ENCODE data around the gene MYPN.
"Not testable (repeated sequence)": the region's sequence is repeated elsewhere in the genome, so short reads cannot be mapped to it uniquely, and the experiment has no call there.

MYPN gene

DNA sequence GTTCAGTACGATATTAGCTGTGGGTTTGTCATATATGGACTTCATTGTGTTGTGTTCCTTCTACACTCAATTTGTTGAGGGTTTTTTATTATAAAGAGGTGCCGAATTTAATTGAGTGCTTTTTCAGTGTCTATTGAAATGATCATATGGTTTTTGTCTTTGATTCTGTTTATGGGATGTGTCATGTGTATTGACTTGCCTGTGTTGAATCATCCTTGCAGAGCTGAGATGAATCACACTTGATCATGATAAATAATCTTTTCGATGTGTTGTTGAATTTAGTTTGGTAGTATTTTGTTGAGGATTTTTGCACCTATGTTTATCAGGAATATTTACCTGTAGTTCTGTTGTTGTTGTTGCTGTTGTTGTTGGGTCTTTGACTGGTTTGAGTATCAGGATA, 82.8 kb downstream of the MYPN start:
- TF ChIP-seq, protein P1, sequence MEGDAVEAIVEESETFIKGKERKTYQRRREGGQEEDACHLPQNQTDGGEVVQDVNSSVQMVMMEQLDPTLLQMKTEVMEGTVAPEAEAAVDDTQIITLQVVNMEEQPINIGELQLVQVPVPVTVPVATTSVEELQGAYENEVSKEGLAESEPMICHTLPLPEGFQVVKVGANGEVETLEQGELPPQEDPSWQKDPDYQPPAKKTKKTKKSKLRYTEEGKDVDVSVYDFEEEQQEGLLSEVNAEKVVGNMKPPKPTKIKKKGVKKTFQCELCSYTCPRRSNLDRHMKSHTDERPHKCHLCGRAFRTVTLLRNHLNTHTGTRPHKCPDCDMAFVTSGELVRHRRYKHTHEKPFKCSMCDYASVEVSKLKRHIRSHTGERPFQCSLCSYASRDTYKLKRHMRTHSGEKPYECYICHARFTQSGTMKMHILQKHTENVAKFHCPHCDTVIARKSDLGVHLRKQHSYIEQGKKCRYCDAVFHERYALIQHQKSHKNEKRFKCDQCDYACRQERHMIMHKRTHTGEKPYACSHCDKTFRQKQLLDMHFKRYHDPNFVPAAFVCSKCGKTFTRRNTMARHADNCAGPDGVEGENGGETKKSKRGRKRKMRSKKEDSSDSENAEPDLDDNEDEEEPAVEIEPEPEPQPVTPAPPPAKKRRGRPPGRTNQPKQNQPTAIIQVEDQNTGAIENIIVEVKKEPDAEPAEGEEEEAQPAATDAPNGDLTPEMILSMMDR (IDR thresholded peaks at IDR 0.05; ENCODE audit: low read depth, low read length): no peak
- TF ChIP-seq POLR2A (IDR thresholded peaks at IDR 0.05; ENCODE audit: extremely low read depth, insufficient read length) (no peak), MYC (IDR thresholded peaks at IDR 0.05; ENCODE audit: low read depth, low read length) (no peak)
- TF ChIP-seq, protein P2, sequence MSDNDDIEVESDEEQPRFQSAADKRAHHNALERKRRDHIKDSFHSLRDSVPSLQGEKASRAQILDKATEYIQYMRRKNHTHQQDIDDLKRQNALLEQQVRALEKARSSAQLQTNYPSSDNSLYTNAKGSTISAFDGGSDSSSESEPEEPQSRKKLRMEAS (IDR thresholded peaks at IDR 0.05; ENCODE audit: low read depth, low read length): no peak
- DNase-seq (ENCODE audit: low read depth): no peak

GRCh38 chr10:68194290-68194689, 85.0 kb downstream of the MYPN start:
- no peak overlapping the region for H3K4me3 ChIP-seq (ENCODE audit: low read depth, low read length)
- TF ChIP-seq POLR2A (IDR thresholded peaks at IDR 0.05; ENCODE audit: extremely low read depth, insufficient read length): no peak
- TF ChIP-seq, protein P2 (IDR thresholded peaks at IDR 0.05; ENCODE audit: low read depth, low read length): no peak
- TF ChIP-seq, protein P1 (IDR thresholded peaks at IDR 0.05; ENCODE audit: low read depth, low read length): no peak
- no peak for TF ChIP-seq MYC (IDR thresholded peaks at IDR 0.05; ENCODE audit: low read depth, low read length)
- DNase-seq (ENCODE audit: low read depth): no peak

More for the DNA sequence above, 82.8 kb downstream of the MYPN start:
- no peak overlapping the region for H3K4me3 ChIP-seq (ENCODE audit: low read depth, low read length)

- H3K4me3 ChIP-seq (ENCODE audit: low read depth, low read length); DNase-seq (ENCODE audit: low read depth): not testable (repeated sequence)
These were observed 86.5 kb downstream of the MYPN start for GRCh38 chr10:68195776-68196175.

GRCh38 chr10:68196701-68197100, 87.4 kb downstream of the MYPN start:
- TF ChIP-seq, protein P1 (IDR thresholded peaks at IDR 0.05; ENCODE audit: low read depth, low read length): no peak
- TF ChIP-seq POLR2A (IDR thresholded peaks at IDR 0.05; ENCODE audit: extremely low read depth, insufficient read length) (no peak), MYC (IDR thresholded peaks at IDR 0.05; ENCODE audit: low read depth, low read length) (no peak)
- TF ChIP-seq, protein P2 (IDR thresholded peaks at IDR 0.05; ENCODE audit: low read depth, low read length): no peak
- no peak overlapping the region for H3K4me3 ChIP-seq (ENCODE audit: low read depth, low read length)
- DNase-seq (ENCODE audit: low read depth): no peak

GRCh38 chr10:68202960-68203353, 93.7 kb downstream of the MYPN start:
- no peak for TF ChIP-seq MYC (IDR thresholded peaks at IDR 0.05; ENCODE audit: low read depth, low read length)
- TF ChIP-seq, protein P1 (IDR thresholded peaks at IDR 0.05; ENCODE audit: low read depth, low read length): no peak
- TF ChIP-seq, protein P2 (IDR thresholded peaks at IDR 0.05; ENCODE audit: low read depth, low read length): no peak
- TF ChIP-seq POLR2A (IDR thresholded peaks at IDR 0.05; ENCODE audit: extremely low read depth, insufficient read length): no peak
- peak; percentile 87 for DNase-seq (ENCODE audit: low read depth)

GRCh38 chr10:68208424-68209042, 99.2 kb downstream of the MYPN start:
- TF ChIP-seq, protein P1 (IDR thresholded peaks at IDR 0.05; ENCODE audit: low read depth, low read length): peak; percentile 60
- TF ChIP-seq MYC (IDR thresholded peaks at IDR 0.05; ENCODE audit: low read depth, low read length): no peak
- TF ChIP-seq, protein P2 (IDR thresholded peaks at IDR 0.05; ENCODE audit: low read depth, low read length): peak; percentile 31; the same call in 1 of the 2 replicates
- no peak for TF ChIP-seq POLR2A (IDR thresholded peaks at IDR 0.05; ENCODE audit: extremely low read depth, insufficient read length)
- peak; percentile 79 for DNase-seq (ENCODE audit: low read depth)
- no peak overlapping the region for H3K4me3 ChIP-seq (ENCODE audit: low read depth, low read length)

More at GRCh38 chr10:68202960-68203353, 93.7 kb downstream of the MYPN start:
- peak overlapping the region; percentile 9 for H3K4me3 ChIP-seq (ENCODE audit: low read depth, low read length)
